ENCODE measurements around the gene BOC.

DNA sequence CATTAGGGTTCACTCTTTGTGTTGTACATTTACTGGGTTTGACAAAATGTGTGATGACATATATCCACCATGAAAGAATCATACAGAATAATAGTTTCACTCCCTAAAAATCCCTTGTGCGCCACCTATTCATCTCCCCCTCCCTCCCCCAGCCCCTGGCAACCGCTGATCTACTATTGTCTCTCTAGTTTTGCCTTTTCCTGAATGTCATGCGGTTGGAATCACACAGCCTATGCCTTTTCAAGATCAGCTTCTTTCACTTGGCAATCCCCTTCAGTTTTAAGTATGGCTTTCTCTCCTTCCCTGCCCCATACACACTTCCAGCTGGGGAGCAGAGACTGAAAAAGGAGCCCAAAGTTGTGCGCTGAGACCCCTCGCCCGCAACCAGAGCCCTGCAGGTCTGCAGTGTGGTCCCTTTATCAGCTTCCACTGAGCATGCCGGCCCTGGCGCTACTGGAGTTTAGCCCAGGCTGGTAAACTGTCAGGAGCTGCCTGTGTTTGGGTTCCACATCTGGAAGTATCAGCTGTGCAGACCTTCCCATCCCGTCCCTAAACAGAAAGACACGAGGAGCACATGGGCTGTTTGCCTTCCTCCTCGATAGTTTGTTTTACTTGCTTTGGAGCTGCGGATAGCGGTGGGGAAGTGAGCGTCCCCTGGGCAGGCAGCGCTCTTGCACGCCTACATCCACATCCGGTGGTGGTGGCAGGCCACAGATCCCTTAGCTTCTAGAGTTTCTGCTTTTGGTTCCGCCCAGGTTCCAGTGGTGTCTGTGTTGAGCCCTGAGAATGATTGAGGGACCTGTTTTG lies 12.3 kb downstream of the BOC start:
- TF ChIP-seq, protein P1, sequence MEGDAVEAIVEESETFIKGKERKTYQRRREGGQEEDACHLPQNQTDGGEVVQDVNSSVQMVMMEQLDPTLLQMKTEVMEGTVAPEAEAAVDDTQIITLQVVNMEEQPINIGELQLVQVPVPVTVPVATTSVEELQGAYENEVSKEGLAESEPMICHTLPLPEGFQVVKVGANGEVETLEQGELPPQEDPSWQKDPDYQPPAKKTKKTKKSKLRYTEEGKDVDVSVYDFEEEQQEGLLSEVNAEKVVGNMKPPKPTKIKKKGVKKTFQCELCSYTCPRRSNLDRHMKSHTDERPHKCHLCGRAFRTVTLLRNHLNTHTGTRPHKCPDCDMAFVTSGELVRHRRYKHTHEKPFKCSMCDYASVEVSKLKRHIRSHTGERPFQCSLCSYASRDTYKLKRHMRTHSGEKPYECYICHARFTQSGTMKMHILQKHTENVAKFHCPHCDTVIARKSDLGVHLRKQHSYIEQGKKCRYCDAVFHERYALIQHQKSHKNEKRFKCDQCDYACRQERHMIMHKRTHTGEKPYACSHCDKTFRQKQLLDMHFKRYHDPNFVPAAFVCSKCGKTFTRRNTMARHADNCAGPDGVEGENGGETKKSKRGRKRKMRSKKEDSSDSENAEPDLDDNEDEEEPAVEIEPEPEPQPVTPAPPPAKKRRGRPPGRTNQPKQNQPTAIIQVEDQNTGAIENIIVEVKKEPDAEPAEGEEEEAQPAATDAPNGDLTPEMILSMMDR (conservative IDR thresholded peaks at IDR 0.05): no peak
- TF ChIP-seq ZFX (IDR thresholded peaks at IDR 0.05): no peak
